Neural progenitor cell (in vitro differentiated cells): ENCODE results near the gene BCL2L11. TPM values are rescaled to one million over a fixed set of nuclear protein-coding genes. Genes with fewer than 3 reads are reported as not detected.

Experiments used
- DNase-seq: peaks from one replicate; pipeline ENCODE4 v3.0.0-alpha.2; 2016; ENCODE audit warnings: low spot score
- H2AFZ ChIP-seq: fragments of 200-600 bp; sonication (generic); replicated peaks from 2 replicates; pipeline ENCODE4 v1.6.1; 2016; ENCODE audit warnings: antibody characterized with exemption
- H3F3A ChIP-seq: fragments of 200-600 bp; sonication (generic); 2 replicates; pipeline ENCODE4 v1.6.1; 2016; ENCODE audit warnings: antibody characterized with exemption, low read depth
- H3K27ac ChIP-seq: fragments of 200-600 bp; sonication (generic); 2 replicates; pipeline ENCODE4 v1.5.1; 2016; ENCODE audit warnings: mild to moderate bottlenecking
- H3K27me3 ChIP-seq: fragments of 200-600 bp; sonication (generic); 2 replicates; pipeline ENCODE4 v1.6.1; 2016; ENCODE audit warnings: mild to moderate bottlenecking, moderate library complexity
- H3K36me3 ChIP-seq: fragments of 200-600 bp; sonication (generic); 2 replicates; pipeline ENCODE4 v1.5.1; 2016
- H3K4me1 ChIP-seq: fragments of 200-600 bp; sonication (generic); 2 replicates; pipeline ENCODE4 v1.6.1; 2016; ENCODE audit warnings: mixed run types
- H3K4me2 ChIP-seq: fragments of 200-600 bp; sonication (generic); 2 replicates; pipeline ENCODE4 v1.6.1; 2016
- H3K4me3 ChIP-seq: fragments of 200-600 bp; sonication (generic); 2 replicates; pipeline ENCODE4 v1.5.1; 2016
- H3K79me2 ChIP-seq: fragments of 200-600 bp; sonication (generic); 2 replicates; pipeline ENCODE4 v1.6.1; 2016; ENCODE audit warnings: low read depth
- H3K9ac ChIP-seq: fragments of 200-600 bp; sonication (generic); 2 replicates; pipeline ENCODE4 v1.6.1; 2016
- H3K9me3 ChIP-seq: fragments of 200-600 bp; sonication (generic); 2 replicates; pipeline ENCODE4 v1.5.1; 2016; ENCODE audit warnings: low read depth
- H4K20me1 ChIP-seq: fragments of 200-600 bp; sonication (generic); 2 replicates; pipeline ENCODE4 v1.6.1; 2016; ENCODE audit warnings: low read depth
- H3K27ac Mint-ChIP-seq: 3 replicates; pipeline ENCODE4 v1.8.0; 2021; ENCODE audit warnings: mixed read lengths
- H3K27me3 Mint-ChIP-seq: 2 replicates; pipeline ENCODE4 v1.8.0; 2022; ENCODE audit warnings: low read depth, mild to moderate bottlenecking, inconsistent platforms, moderate library complexity, mixed read lengths; ENCODE audit not compliant: insufficient read depth
- H3K36me3 Mint-ChIP-seq: 3 replicates; pipeline ENCODE4 v1.8.0; 2021; ENCODE audit warnings: mixed read lengths
- H3K4me1 Mint-ChIP-seq: 3 replicates; pipeline ENCODE4 v1.8.0; 2021; ENCODE audit warnings: mixed read lengths
- H3K4me3 Mint-ChIP-seq: 3 replicates; pipeline ENCODE4 v1.8.0; 2021; ENCODE audit warnings: mild to moderate bottlenecking, moderate library complexity, mixed read lengths
- H3K9me3 Mint-ChIP-seq: 3 replicates; pipeline ENCODE4 v1.8.0; 2020; ENCODE audit warnings: mixed read lengths
- EZH2 ChIP-seq: fragments of 200-600 bp; sonication (generic); IDR thresholded peaks from 2 replicates; pipeline ENCODE4 v1.6.1; 2017; ENCODE audit warnings: antibody characterized with exemption, mild to moderate bottlenecking, moderate library complexity
- EZH2phosphoT487 ChIP-seq: fragments of 200-600 bp; sonication (generic); IDR thresholded peaks from 2 replicates; pipeline ENCODE4 v1.6.1; 2017; ENCODE audit warnings: antibody characterized with exemption
- total RNA-seq: library from RNA; depleted of rRNA; stranded (reverse); fragments of >200 nt; gene quantifications from 2 replicates; pipeline ENCODE4 v1.2.3, GENCODE V29; 2015; ENCODE audit warnings: low replicate concordance
- TF ChIP-seq, protein P1 (sequence below): fragments of 200-600 bp; sonication (generic); IDR thresholded peaks from 2 replicates; pipeline ENCODE4 v1.5.1; 2017; ENCODE audit warnings: antibody characterized with exemption, mild to moderate bottlenecking

Gene BCL2L11
- total RNA-seq, 1 donor from 2014 or later = 46.9 TPM

DNA sequence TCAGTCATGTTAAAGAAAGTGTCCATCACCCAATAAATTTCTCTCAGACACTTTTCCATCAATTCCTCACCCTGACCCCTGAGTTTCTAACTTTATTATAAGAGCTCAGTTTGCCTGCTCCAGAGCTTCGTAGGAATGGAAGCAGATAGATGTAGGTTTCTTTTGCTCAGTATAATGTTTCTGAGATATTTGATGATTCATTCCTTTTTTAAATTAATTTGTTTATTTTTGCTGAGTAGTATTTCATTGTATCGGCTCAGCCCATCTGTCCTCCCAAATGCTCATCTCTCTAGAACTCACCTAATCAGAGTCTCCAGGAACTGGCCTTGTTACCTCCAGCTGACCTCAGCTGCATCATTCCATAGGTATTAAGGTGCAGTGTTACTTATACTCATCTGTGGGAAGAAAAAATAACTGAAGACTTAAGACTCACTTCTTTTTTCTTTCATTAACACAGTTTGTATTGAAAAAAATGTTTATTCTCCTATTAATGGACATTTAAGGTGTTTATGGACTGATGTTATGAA lies 11.9 kb upstream of the BCL2L11 start:
- no peak overlapping the region for H3K27ac ChIP-seq
- no peaks in the 10 kb centered on the region for H4K20me1 ChIP-seq
- Mint-ChIP-seq H3K4me3 (no peak overlapping the region), H3K4me1 (no peaks in the 10 kb centered on the region), H3K36me3 (no peaks in the 10 kb centered on the region), H3K9me3 (no peaks in the 10 kb centered on the region), H3K27me3 (peaks cover 4% of the 10 kb centered on the region), H3K27ac (no peak overlapping the region)
- no peak overlapping the region for H3K4me3 ChIP-seq
- no peaks in the 10 kb centered on the region for H3K79me2 ChIP-seq
- TF ChIP-seq EZH2 (no peak), EZH2phosphoT487 (no peak)
- TF ChIP-seq, protein P1, sequence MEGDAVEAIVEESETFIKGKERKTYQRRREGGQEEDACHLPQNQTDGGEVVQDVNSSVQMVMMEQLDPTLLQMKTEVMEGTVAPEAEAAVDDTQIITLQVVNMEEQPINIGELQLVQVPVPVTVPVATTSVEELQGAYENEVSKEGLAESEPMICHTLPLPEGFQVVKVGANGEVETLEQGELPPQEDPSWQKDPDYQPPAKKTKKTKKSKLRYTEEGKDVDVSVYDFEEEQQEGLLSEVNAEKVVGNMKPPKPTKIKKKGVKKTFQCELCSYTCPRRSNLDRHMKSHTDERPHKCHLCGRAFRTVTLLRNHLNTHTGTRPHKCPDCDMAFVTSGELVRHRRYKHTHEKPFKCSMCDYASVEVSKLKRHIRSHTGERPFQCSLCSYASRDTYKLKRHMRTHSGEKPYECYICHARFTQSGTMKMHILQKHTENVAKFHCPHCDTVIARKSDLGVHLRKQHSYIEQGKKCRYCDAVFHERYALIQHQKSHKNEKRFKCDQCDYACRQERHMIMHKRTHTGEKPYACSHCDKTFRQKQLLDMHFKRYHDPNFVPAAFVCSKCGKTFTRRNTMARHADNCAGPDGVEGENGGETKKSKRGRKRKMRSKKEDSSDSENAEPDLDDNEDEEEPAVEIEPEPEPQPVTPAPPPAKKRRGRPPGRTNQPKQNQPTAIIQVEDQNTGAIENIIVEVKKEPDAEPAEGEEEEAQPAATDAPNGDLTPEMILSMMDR = no peak
- no peaks in the 10 kb centered on the region for H3K27me3 ChIP-seq
- no peaks in the 10 kb centered on the region for H3F3A ChIP-seq
- H3K9ac ChIP-seq = no peak overlapping the region
- H3K36me3 ChIP-seq = no peaks in the 10 kb centered on the region
- H3K9me3 ChIP-seq = no peaks in the 10 kb centered on the region
- no peak for DNase-seq
- H3K4me2 ChIP-seq = no peak overlapping the region
- no peaks in the 10 kb centered on the region for H3K4me1 ChIP-seq
- no peak overlapping the region for H2AFZ ChIP-seq

DNA sequence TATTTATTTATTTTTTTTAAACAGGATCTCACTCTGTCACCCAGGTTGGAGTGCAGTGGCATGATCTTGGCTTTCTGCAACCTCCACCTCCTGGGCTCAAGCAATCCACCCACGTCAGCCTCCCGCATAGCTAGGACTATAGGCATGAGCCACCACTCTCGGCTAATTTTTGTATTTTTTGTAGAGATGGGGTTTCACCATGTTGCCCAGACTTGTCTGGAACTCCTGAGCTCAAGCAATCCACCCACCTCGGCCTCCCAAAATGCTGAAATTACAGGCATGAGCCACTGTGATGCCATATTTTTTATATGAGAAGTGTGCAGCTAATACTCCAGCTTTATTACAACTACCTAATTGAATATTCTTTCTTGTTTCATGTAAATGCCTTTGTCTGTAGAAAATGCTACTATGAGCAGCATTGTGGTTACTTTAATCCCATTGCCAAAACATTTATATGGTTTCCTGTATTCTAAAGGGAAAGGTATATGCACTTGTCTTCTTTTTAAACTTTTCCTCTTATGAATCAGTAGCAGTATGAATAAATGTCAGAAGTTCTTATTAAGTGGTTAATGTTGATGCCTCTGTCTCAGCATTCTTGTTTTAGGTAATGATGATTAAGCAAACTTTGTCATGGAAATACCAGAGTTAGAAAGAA lies 9.5 kb upstream of the BCL2L11 start:
- no peaks in the 10 kb centered on the region for H3K9me3 Mint-ChIP-seq
- no peak overlapping the region for H3K27ac ChIP-seq

DNA sequence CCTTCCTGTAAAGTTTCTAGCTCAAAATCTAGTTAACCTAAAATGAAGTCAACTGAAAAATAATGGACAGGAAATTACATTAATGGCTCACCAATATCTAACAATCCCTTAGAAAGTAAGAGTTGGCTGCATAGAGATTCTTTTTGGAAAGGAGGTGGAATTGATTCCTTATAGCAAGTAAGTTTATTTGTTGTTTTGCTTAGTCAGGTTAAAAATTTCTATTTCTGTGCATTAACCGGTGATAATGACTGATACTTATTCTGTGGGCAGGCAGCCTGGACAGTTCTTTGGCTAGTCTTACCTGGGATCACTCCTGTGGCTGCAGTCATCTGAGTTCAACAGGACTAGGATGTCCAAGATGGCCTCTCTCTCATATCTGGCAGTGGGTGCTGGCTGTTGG lies 6.9 kb upstream of the BCL2L11 start:
- TF ChIP-seq, protein P1 = no peak
- TF ChIP-seq EZH2 = no peak
- TF ChIP-seq EZH2phosphoT487 = no peak
- Histone ChIP-seq H4K20me1 (no peaks in the 10 kb centered on the region), H2AFZ (no peak overlapping the region), H3K36me3 (no peaks in the 10 kb centered on the region), H3F3A (peaks cover 23% of the 10 kb centered on the region), H3K9me3 (no peaks in the 10 kb centered on the region), H3K79me2 (no peaks in the 10 kb centered on the region), H3K27me3 (peaks cover 27% of the 10 kb centered on the region), H3K27ac (no peak overlapping the region), H3K4me3 (no peak overlapping the region), H3K9ac (no peak overlapping the region), H3K4me2 (no peak overlapping the region), H3K4me1 (peaks cover 12% of the 10 kb centered on the region)
- no peak for DNase-seq
- Mint-ChIP-seq H3K36me3 (no peaks in the 10 kb centered on the region), H3K4me1 (peaks cover 16% of the 10 kb centered on the region), H3K9me3 (no peaks in the 10 kb centered on the region), H3K27me3 (peaks cover 20% of the 10 kb centered on the region), H3K27ac (no peak overlapping the region), H3K4me3 (no peak overlapping the region)

More for the DNA sequence above, 9.5 kb upstream of the BCL2L11 start:
- no peak overlapping the region for H3K27ac Mint-ChIP-seq
- H4K20me1 ChIP-seq = no peaks in the 10 kb centered on the region
- no peak overlapping the region for H3K9ac ChIP-seq
- no peaks in the 10 kb centered on the region for H3K79me2 ChIP-seq
- no peaks in the 10 kb centered on the region for H3F3A ChIP-seq
- H2AFZ ChIP-seq = no peak overlapping the region
- no peak overlapping the region for H3K4me3 ChIP-seq
- H3K36me3 ChIP-seq = no peaks in the 10 kb centered on the region
- peaks cover 4% of the 10 kb centered on the region for H3K27me3 Mint-ChIP-seq
- H3K27me3 ChIP-seq = peaks cover 4% of the 10 kb centered on the region
- no peak for TF ChIP-seq EZH2phosphoT487
- no peak for TF ChIP-seq EZH2
- TF ChIP-seq, protein P1 = no peak
- no peaks in the 10 kb centered on the region for H3K36me3 Mint-ChIP-seq
- no peaks in the 10 kb centered on the region for H3K9me3 ChIP-seq
- no peak overlapping the region for H3K4me2 ChIP-seq
- no peak for DNase-seq
- no peak overlapping the region for H3K4me3 Mint-ChIP-seq
- no peaks in the 10 kb centered on the region for H3K4me1 Mint-ChIP-seq
- no peaks in the 10 kb centered on the region for H3K4me1 ChIP-seq
